Osteocyte (in vitro differentiated cells): Measurements from ENCODE around the gene ANKRD36B. TPM values are rescaled to one million over a fixed set of nuclear protein-coding genes. Genes with fewer than 3 reads are reported as not detected.
"Not testable (repeated sequence)": the region's sequence is repeated elsewhere in the genome, so short reads cannot be mapped to it uniquely, and the experiment has no call there.

Experiments
- DNase-seq: peaks from one replicate; pipeline ENCODE4 v3.0.0; 2021; ENCODE audit warnings: mixed read lengths; ENCODE audit not compliant: unreplicated experiment; ENCODE audit errors: extremely low spot score
- H3K27ac Mint-ChIP-seq: one replicate; pipeline ENCODE4 v1.8.0; 2021; ENCODE audit warnings: mild to moderate bottlenecking, mixed read lengths; ENCODE audit not compliant: unreplicated experiment
- H3K27me3 Mint-ChIP-seq: one replicate; pipeline ENCODE4 v1.8.0; 2021; ENCODE audit warnings: mixed read lengths; ENCODE audit not compliant: unreplicated experiment
- H3K36me3 Mint-ChIP-seq: one replicate; pipeline ENCODE4 v1.8.0; 2021; ENCODE audit warnings: mixed read lengths; ENCODE audit not compliant: unreplicated experiment
- H3K4me1 Mint-ChIP-seq: one replicate; pipeline ENCODE4 v1.8.0; 2021; ENCODE audit warnings: mixed read lengths; ENCODE audit not compliant: unreplicated experiment
- H3K4me3 Mint-ChIP-seq: one replicate; pipeline ENCODE4 v1.8.0; 2021; ENCODE audit warnings: mild to moderate bottlenecking, moderate library complexity, mixed read lengths; ENCODE audit not compliant: unreplicated experiment
- H3K9me3 Mint-ChIP-seq: one replicate; pipeline ENCODE4 v1.8.0; 2021; ENCODE audit warnings: mixed read lengths; ENCODE audit not compliant: unreplicated experiment
- CTCF ChIP-seq: fragments of 200-600 bp; sonication (generic); IDR thresholded peaks from 2 replicates; pipeline ENCODE4 v1.5.0; 2021; ENCODE audit warnings: antibody characterized with exemption, mild to moderate bottlenecking, moderate library complexity
- total RNA-seq: library from RNA; stranded (reverse); gene quantifications from 2 replicates; pipeline ENCODE4 v1.2.1, GENCODE V29; 2021

Gene ANKRD36B
- total RNA-seq, 1 donor from 2014 or later, result 37.3 TPM

GRCh38 chr2:97549058-97549457, 40.6 kb downstream of the ANKRD36B start:
- not testable (repeated sequence) for H3K27me3 Mint-ChIP-seq, H3K4me3 Mint-ChIP-seq, H3K9me3 Mint-ChIP-seq, H3K27ac Mint-ChIP-seq, H3K4me1 Mint-ChIP-seq, DNase-seq
- H3K36me3 Mint-ChIP-seq, result peaks cover 57% of the 10 kb centered on the region

- not testable (repeated sequence) for H3K27me3 Mint-ChIP-seq, H3K27ac Mint-ChIP-seq, H3K4me3 Mint-ChIP-seq, H3K9me3 Mint-ChIP-seq, DNase-seq, H3K4me1 Mint-ChIP-seq
- peaks cover 57% of the 10 kb centered on the region for H3K36me3 Mint-ChIP-seq
Measured at GRCh38 chr2:97548536-97548935, 41.1 kb downstream of the ANKRD36B start.

GRCh38 chr2:97546711-97547110, 43.0 kb downstream of the ANKRD36B start:
- no peak for DNase-seq
- Mint-ChIP-seq H3K4me3 (no peak overlapping the region), H3K36me3 (peaks cover 48% of the 10 kb centered on the region), H3K27me3 (no peaks in the 10 kb centered on the region), H3K9me3 (no peaks in the 10 kb centered on the region), H3K4me1 (peaks cover 6% of the 10 kb centered on the region), H3K27ac (no peak overlapping the region)
- TF ChIP-seq CTCF, result no peak

GRCh38 chr2:97544911-97545310, 44.8 kb downstream of the ANKRD36B start:
- H3K27ac Mint-ChIP-seq, H3K4me1 Mint-ChIP-seq, H3K27me3 Mint-ChIP-seq, DNase-seq, H3K9me3 Mint-ChIP-seq, H3K4me3 Mint-ChIP-seq: not testable (repeated sequence)
- peaks cover 48% of the 10 kb centered on the region for H3K36me3 Mint-ChIP-seq

GRCh38 chr2:97525904-97526303, 63.8 kb downstream of the ANKRD36B start:
- not testable (repeated sequence) for H3K4me3 Mint-ChIP-seq

GRCh38 chr2:97523816-97524215, 65.9 kb downstream of the ANKRD36B start:
- H3K4me1 Mint-ChIP-seq, H3K27me3 Mint-ChIP-seq, H3K9me3 Mint-ChIP-seq, DNase-seq, H3K4me3 Mint-ChIP-seq, H3K27ac Mint-ChIP-seq: not testable (repeated sequence)
- peaks cover 33% of the 10 kb centered on the region for H3K36me3 Mint-ChIP-seq

More at GRCh38 chr2:97525904-97526303, 63.8 kb downstream of the ANKRD36B start:
- peaks cover 39% of the 10 kb centered on the region for H3K36me3 Mint-ChIP-seq
- H3K4me1 Mint-ChIP-seq, DNase-seq, H3K27me3 Mint-ChIP-seq, H3K9me3 Mint-ChIP-seq, H3K27ac Mint-ChIP-seq: not testable (repeated sequence)

- not testable (repeated sequence) for DNase-seq
- H3K36me3 Mint-ChIP-seq, result peaks cover 29% of the 10 kb centered on the region
Measured at GRCh38 chr2:97522916-97523555, 66.6 kb downstream of the ANKRD36B start.

GRCh38 chr2:97495651-97496050, 94.0 kb downstream of the ANKRD36B start:
- DNase-seq, result not testable (repeated sequence)

More at GRCh38 chr2:97522916-97523555, 66.6 kb downstream of the ANKRD36B start:
- H3K27me3 Mint-ChIP-seq, H3K4me1 Mint-ChIP-seq, H3K27ac Mint-ChIP-seq, H3K9me3 Mint-ChIP-seq, H3K4me3 Mint-ChIP-seq: not testable (repeated sequence)

GRCh38 chr2:97490141-97490540, 99.5 kb downstream of the ANKRD36B start:
- not testable (repeated sequence) for H3K9me3 Mint-ChIP-seq, H3K36me3 Mint-ChIP-seq, H3K4me3 Mint-ChIP-seq, H3K27ac Mint-ChIP-seq, H3K4me1 Mint-ChIP-seq, H3K27me3 Mint-ChIP-seq
- peak; percentile 83 for DNase-seq

More at GRCh38 chr2:97495651-97496050, 94.0 kb downstream of the ANKRD36B start:
- not testable (repeated sequence) for H3K27ac Mint-ChIP-seq, H3K9me3 Mint-ChIP-seq, H3K4me1 Mint-ChIP-seq, H3K27me3 Mint-ChIP-seq, H3K36me3 Mint-ChIP-seq, H3K4me3 Mint-ChIP-seq
